Ecto neural progenitor cell (in vitro differentiated cells): ENCODE results near the gene EDIL3.
A peak's percentile ranks its signal among the peaks of the same experiment; 100 is the strongest.
"Not testable (repeated sequence)": the region's sequence is repeated elsewhere in the genome, so short reads cannot be mapped to it uniquely, and the experiment has no call there.

Experiments
- DNase-seq: peaks from one replicate; pipeline ENCODE4 v3.0.0-alpha.2; 2018; ENCODE audit warnings: low spot score

EDIL3 gene

GRCh38 chr5:84168841-84169240, 215.8 kb downstream of the EDIL3 start:
- DNase-seq = no peak

GRCh38 chr5:84163671-84164070, 221.0 kb downstream of the EDIL3 start:
- no peak for DNase-seq

DNA sequence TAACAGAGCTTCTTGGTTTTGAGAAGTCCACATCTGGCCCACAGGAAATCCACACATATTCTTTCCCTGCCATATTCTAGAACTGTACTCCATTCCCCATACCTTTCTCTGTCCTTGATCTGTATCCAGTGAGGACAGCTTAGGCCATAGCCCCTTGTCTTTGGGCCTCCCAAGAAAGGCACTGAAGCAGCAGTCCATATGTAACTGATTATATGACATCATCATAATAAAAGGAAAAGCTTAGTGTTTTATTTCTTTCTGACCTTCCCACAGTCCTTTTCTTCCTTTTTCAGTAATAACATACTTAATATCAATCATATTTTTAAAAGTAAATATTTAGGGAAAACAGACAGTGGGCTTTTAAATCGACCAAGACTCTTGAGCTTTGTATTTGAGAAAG, 222.0 kb downstream of the EDIL3 start:
- no peak for DNase-seq

DNA sequence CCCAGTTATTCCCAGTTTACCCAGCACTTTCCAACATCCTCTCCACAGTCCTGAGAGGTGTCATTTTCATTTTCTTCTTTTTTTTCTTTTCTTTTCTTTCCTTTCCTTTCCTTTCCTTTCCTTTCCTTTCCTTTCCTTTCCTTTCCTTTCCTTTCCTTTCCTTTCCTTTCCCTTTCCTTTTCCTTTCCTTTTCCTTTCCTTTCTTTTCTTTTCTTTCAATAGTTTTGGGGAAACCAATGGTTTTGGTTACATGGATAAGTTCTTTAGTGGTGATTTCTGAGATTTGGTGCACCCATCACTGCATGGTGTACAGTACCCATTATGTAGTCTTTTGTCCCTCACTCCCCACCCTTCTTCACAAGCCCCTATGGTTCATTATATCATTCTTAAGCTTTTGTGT, 224.0 kb downstream of the EDIL3 start:
- DNase-seq = not testable (repeated sequence)

DNA sequence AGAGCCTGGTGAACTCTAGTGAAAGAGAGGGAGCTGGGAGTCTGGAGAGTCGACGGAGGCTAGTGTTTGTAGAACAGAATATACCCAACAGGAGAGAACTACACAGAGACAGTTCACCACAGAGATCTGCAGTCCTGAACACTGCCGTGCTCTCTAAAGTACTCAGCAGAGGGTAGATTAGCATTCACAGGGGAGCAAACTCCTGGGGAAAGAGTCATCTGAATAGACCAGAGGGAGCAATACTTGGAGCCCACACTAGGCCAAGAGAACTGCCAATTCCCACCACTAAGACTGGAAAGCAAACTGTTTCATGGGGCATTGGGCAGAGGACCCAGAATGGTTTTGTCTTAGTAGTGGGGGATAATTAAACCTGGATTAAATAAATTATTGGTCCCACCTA, 235.6 kb downstream of the EDIL3 start:
- no peak for DNase-seq

GRCh38 chr5:84148651-84149050, 236.0 kb downstream of the EDIL3 start:
- DNase-seq = no peak

DNA sequence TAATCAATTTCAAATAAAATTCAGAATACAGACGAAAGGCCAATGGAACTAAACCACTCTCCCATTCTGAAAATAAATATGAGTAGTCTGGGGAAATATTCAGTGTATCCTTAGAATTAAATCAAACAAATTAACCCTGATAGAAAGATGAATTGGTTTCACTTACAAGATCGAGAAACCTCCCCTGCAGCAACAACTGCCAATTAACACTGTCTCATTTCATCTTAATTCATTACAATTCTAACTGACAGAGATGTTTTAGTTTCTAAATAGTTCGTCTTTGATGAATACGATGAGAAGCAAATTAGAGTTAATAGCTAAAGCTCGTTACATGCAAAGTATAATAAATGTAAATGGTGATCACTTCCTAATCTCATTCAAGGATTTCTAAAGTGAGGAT, 247.1 kb downstream of the EDIL3 start:
- no peak for DNase-seq

DNA sequence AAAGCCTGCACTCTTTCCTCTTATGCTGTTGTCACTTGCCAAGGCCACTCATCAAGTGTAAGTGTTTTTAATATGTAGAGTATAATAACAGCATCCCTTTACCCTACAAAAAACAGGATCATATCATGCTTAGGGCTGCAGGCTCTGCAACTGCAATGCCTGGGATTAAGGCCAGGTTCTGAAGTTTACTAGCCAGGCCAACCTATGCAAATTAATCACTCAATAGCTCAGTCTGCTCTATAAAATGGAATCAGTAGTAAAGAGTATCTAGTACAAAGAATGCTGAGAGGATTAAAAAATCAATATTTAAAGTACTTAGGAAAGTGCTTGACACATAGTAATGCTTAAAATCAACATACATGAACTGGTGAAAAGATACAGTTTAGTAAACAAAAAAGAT, 253.3 kb downstream of the EDIL3 start:
- no peak for DNase-seq

- DNase-seq = no peak
Observed at GRCh38 chr5:84130006-84130580, 254.6 kb downstream of the EDIL3 start.

DNA sequence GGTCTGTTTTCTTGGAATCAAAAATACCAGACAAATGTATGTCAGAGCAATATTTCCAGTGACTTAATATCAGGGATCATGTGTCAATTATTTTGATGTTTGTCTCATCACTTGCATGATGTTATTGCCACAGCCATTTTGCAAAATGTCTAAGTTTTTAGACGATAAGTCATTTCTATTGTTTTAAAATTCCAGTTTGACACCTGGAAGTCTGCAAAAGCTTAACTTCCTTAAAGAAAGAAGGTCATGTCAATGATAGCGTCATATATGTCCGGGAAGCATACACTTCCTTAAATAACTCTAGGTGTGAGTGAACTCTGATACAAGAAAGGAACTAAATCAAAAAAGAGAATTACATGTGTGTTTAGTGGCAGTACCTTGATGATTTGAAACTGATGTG, 259.5 kb downstream of the EDIL3 start:
- no peak for DNase-seq

- DNase-seq = no peak
Observed at GRCh38 chr5:84119252-84119651, 265.4 kb downstream of the EDIL3 start.

- no peak for DNase-seq
Observed at GRCh38 chr5:84118551-84118950, 266.1 kb downstream of the EDIL3 start.

DNA sequence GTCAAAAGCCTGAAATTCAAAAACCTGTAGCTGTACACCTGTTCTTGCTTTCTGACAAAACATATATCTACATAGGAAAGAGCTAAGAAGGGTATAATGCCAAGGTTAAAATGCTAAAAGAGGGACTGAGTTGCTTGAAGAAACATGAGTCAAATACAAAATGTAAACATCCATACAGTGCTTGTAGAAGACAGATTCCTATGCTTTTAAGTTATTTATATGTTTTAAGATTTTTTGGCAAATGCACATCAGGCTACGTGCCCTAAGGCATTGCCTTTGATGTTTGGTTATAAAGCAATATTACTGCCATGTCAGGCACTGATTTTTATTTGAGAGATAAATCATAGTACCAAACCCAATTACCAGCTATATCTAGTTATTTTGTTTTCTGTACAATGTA, 269.0 kb downstream of the EDIL3 start:
- no peak for DNase-seq

DNA sequence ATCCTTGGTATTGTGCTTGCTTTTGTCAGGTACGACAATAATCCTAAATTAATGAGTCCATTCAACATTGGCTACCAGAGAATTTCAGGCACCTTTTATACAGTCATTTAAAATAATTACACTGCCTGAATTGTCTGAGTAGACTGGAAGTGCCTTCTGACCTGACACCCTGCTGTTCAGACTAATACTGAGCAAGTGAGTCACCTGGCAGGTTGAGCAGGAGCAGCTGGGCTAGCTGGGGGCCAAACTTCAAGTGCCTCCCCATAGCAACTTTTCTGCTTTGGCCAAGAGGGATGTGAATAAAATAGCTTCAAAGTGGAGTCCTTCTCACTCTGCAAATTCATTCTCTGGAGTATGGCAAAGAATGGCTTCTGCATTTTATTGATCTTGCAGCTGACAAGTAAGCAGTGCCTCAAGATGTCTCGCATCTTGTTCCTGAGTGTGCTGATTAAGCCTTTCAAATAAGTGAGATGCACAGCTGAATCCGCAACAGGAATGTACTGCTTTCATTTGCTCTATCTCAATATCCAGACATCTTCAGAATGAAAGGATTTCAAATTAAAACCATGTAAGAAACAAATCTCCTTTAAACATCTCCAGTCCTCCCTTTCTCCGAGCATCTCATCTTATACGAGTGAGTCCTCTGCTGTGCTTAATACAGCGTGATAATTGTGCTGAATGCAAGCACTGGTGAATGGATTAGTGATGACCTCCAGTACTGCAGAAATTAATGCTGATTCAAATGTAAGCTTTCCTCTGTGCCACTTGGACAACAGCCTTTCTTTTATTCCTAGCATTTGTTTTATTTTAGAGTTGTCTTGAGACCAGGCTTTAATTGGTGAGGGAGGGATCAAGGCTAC, 271.2 kb downstream of the EDIL3 start:
- DNase-seq = peak; percentile 46

- no peak for DNase-seq
Observed at GRCh38 chr5:84092738-84093137, 291.9 kb downstream of the EDIL3 start.

GRCh38 chr5:84091127-84091799, 293.4 kb downstream of the EDIL3 start:
- no peak for DNase-seq

GRCh38 chr5:84088996-84089395, 295.7 kb downstream of the EDIL3 start:
- DNase-seq = no peak

- DNase-seq = no peak
Observed at GRCh38 chr5:84086511-84086910, 298.2 kb downstream of the EDIL3 start.

DNA sequence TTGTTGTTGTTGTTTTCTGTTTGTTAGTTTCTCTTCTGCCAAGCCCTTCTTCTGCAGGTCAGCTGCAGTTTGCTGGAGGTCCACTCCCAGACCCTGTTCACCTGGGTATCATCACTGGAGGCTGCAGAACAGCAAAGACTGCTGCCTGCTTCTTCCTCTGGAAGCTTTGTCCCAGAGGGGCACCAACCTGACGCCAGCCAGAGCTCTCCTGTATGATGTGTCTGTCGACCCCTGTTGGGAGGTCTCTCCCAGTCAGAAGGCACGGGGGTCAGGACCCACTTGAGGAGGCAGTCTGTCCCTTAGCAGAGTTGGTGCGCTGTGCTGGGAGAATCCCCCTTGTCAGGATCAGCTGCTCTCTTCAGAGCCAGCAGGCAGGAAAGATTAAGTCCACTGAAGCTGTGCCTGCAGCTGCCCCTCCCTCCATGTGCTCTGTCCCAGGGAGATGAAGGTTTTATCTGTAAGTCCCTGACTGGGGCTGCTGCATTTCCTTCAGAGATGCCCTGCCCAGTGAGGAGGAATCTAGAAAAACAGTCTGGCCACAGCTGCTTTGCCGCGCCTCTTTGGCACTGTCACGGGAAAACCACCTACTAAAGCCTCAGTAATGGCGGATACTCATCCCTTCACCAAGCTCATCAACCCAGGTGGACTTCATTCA, 299.2 kb downstream of the EDIL3 start:
- peak; percentile 49 for DNase-seq

- DNase-seq = no peak
Observed at GRCh38 chr5:84080908-84081307, 303.8 kb downstream of the EDIL3 start.

GRCh38 chr5:84072339-84072738, 312.3 kb downstream of the EDIL3 start:
- DNase-seq = no peak

DNA sequence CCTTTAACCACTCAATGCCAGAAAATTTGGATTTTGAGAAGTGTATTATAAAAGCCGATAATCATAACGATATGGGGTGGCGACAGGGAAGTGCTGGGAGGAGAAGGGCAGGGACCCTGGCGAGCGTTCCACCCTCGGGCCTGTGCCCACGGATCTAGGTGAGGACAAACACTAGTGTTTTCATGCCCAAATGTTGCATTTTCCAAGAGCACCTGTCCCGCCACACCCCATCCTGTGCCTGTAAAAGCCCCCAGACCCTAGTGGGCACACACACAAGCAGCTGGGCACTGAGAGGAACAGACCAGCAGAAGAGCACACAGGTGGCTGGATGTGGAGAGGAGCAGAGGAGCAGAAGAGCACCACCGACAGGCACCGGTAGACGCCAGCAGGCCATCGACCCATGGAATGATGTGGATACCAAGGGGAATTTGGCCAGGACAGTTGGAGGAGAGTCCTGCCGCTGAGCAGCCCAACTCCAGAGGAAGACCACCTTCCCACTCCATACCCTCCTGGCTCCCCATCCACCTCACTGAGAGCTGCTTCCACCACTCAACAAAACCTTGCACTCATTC, 315.0 kb downstream of the EDIL3 start:
- no peak for DNase-seq
